Fibroblast of mammary gland (primary cell): ENCODE data around the gene MYL5.

ENCODE experiments used
- DNase-seq: peaks from one replicate; pipeline ENCODE4 v3.0.0-alpha.2; 2010; ENCODE audit warnings: low read depth
- H3K4me3 ChIP-seq: 2 replicates; pipeline ENCODE4 v1.5.1; 2011; ENCODE audit warnings: low read depth, mild to moderate bottlenecking, low read length, moderate library complexity; ENCODE audit not compliant: control insufficient read depth
- CTCF ChIP-seq: conservative IDR thresholded peaks from 2 replicates; pipeline ENCODE4 v1.5.1; 2011; ENCODE audit warnings: low read depth, low read length, inconsistent platforms; ENCODE audit not compliant: control insufficient read depth, insufficient read depth

Gene MYL5

GRCh38 chr4:680551-680927, 6.2 kb downstream of the MYL5 start:
- H3K4me3 ChIP-seq, result no peak overlapping the region
- no peak for TF ChIP-seq CTCF
- no peak for DNase-seq

GRCh38 chr4:680928-681645, 6.7 kb downstream of the MYL5 start:
- H3K4me3 ChIP-seq, result peak overlapping the region; percentile 37
- DNase-seq, result peak; percentile 37
- no peak for TF ChIP-seq CTCF

GRCh38 chr4:681736-682451, 7.6 kb downstream of the MYL5 start:
- no peak for TF ChIP-seq CTCF
- no peak for DNase-seq
- H3K4me3 ChIP-seq, result no peak overlapping the region

- DNase-seq, result no peak
- no peak for TF ChIP-seq CTCF
- no peak overlapping the region for H3K4me3 ChIP-seq
Measured at GRCh38 chr4:682490-683172, 8.3 kb downstream of the MYL5 start.

GRCh38 chr4:683247-683897, 9.0 kb downstream of the MYL5 start:
- H3K4me3 ChIP-seq, result no peak overlapping the region
- no peak for DNase-seq
- no peak for TF ChIP-seq CTCF

- TF ChIP-seq CTCF, result peak; percentile 67
- no peak overlapping the region for H3K4me3 ChIP-seq
- peak; percentile 63 for DNase-seq
Measured at GRCh38 chr4:683982-684622, 9.8 kb downstream of the MYL5 start.
